ENCODE measurements around the gene CAMK2D.
"Not testable (repeated sequence)": the region's sequence is repeated elsewhere in the genome, so short reads cannot be mapped to it uniquely, and the experiment has no call there.

The CAMK2D gene

DNA sequence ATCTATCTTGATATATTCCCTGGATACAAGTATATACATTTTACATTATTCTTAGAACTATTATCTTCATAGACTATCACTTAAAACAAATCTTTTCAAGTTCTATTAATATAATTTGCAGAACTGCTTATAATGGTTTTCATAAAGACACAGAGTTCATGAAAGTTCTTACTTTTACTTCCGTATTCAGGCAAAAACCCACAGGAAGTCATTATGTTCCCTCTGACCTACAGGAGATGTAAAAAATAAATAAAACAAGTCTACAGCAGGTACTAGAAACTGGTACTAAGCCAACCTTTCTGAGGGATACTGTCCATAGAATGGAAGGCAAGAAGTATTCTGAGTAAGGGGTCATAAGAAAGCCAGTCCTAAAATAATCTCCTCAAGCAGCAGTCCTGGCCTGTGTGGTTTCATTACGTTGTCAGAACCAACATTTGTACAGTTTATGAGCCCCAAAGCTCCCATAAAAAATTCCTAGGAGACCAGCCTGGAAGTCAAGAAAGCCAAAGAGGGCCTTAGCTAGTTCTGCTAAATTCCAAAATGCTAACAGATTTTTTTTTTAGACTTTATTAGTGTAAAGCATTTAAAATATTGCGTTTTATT is 68.6 kb downstream of the CAMK2D start:
- no peak for TF ChIP-seq ZFX (IDR thresholded peaks at IDR 0.05)
- TF ChIP-seq, protein P1, sequence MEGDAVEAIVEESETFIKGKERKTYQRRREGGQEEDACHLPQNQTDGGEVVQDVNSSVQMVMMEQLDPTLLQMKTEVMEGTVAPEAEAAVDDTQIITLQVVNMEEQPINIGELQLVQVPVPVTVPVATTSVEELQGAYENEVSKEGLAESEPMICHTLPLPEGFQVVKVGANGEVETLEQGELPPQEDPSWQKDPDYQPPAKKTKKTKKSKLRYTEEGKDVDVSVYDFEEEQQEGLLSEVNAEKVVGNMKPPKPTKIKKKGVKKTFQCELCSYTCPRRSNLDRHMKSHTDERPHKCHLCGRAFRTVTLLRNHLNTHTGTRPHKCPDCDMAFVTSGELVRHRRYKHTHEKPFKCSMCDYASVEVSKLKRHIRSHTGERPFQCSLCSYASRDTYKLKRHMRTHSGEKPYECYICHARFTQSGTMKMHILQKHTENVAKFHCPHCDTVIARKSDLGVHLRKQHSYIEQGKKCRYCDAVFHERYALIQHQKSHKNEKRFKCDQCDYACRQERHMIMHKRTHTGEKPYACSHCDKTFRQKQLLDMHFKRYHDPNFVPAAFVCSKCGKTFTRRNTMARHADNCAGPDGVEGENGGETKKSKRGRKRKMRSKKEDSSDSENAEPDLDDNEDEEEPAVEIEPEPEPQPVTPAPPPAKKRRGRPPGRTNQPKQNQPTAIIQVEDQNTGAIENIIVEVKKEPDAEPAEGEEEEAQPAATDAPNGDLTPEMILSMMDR (conservative IDR thresholded peaks at IDR 0.05): no peak
- no peak overlapping the region for H3K27ac ChIP-seq

DNA sequence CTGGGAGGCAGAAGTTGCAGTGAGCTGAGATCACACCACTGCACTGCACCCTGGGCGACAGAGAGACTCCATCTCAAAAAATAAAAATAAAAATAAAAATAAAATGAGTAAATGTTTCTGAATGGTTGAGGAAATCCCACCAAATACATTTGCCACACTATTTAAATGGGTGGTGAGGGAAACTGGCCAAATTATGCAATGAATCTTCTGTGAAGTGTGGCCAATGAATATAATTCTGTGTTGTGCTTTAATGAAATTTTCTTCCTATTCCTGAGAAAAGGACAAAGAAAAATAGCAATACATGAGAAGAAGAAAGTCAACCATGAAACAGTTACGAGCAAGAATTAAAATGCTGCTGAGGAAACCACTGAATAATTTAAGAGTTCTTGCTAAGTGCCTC is 69.9 kb downstream of the CAMK2D start:
- H3K27ac ChIP-seq: no peak overlapping the region
- TF ChIP-seq, protein P1 (conservative IDR thresholded peaks at IDR 0.05): no peak
- TF ChIP-seq ZFX (IDR thresholded peaks at IDR 0.05): no peak

DNA sequence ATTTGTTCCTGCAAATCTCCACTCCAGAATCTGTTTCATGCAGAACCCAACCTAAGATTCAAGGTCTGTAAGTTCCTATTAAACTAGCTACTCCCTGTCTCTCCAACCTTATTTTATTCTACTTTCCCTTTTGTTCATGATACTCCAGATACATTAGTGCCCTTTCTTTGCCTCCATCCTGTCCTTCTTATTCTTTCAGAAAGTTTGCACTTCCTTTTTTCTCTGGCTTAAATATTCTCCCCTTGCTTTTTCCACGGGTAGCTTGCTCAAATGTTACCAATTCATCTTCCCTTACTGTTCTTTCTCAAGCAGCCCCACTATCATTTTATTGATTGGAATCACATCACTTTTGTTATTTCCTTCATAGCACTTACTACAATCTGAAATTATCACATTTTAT is 72.1 kb downstream of the CAMK2D start:
- no peak for TF ChIP-seq ZFX (IDR thresholded peaks at IDR 0.05)
- H3K27ac ChIP-seq: no peak overlapping the region

DNA sequence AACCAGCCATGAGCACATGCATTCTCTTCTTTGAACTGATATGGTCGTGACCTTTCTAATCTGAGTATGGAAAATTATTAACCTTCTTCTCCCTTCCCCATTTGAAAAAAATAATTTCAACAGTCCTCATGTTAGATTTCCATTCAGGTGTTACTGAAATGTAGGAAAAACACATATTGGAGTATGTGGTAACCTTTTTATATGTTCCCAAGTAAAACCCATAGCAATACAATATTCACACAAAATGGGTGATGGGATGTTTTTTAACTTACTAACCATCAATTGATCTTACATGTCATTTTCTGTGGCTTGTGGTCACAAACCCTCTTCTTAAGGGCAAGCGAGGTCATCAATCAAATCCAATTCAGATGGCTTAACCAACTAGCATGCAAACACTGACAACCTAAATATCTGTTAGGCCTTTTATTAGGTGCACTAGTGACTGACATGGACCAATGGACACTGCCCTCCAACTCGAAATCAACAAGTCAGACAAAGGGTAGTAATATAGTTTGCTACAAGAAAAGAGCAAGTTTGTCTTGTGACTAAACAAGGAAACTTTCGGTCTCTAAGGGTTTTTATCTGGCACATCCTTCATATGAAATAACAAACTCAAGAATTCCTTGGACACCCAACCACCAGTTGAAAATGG is 74.3 kb downstream of the CAMK2D start:
- TF ChIP-seq, protein P1 (conservative IDR thresholded peaks at IDR 0.05): no peak
- TF ChIP-seq ZFX (IDR thresholded peaks at IDR 0.05): no peak
- no peak overlapping the region for H3K27ac ChIP-seq

DNA sequence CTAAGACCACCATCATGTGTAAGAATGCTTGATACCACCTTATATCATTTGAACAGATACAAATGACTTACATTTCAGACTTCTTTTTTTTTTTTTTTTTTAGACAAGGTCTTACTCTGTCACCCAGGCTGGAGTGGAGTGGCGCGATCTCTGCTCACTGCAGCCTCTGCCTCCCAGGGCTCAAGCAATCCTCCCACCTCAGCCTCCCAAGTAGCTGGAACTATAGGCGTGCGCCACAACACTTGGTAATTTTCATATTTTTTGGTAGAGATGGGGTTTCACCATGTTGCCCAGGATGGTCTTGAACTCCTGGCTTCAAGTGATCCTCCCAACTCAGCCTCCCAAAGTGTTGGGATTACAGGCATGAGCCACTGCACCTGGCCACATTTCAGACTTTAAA is 76.4 kb downstream of the CAMK2D start:
- H3K27ac ChIP-seq: not testable (repeated sequence)

DNA sequence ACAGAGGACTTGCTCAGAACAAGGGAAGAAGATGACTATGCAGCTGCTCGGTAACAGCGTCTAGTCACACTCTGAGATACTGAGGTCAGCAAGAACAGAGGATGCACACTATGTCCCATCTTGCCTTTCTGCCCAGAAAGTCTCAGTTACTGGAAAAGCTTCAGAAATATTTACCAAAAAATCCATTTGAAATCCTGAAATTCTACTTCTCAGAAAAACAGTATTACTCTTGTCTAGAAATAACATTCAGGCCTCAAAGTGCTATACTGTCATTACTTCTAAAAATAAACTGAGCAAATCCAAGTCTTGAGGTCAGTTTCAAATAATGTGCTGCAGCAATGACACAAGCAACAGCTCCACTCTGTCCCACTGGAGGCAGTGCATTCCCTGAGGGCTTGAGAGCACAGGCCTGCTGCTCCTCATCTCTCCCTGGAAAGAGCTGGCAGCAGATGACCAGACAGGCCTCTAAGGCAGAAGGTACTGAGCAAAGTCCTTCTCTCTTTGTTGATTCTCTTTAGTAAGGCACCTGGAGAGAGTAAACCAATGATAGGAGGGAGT is 76.9 kb downstream of the CAMK2D start:
- H3K27ac ChIP-seq: no peak overlapping the region

DNA sequence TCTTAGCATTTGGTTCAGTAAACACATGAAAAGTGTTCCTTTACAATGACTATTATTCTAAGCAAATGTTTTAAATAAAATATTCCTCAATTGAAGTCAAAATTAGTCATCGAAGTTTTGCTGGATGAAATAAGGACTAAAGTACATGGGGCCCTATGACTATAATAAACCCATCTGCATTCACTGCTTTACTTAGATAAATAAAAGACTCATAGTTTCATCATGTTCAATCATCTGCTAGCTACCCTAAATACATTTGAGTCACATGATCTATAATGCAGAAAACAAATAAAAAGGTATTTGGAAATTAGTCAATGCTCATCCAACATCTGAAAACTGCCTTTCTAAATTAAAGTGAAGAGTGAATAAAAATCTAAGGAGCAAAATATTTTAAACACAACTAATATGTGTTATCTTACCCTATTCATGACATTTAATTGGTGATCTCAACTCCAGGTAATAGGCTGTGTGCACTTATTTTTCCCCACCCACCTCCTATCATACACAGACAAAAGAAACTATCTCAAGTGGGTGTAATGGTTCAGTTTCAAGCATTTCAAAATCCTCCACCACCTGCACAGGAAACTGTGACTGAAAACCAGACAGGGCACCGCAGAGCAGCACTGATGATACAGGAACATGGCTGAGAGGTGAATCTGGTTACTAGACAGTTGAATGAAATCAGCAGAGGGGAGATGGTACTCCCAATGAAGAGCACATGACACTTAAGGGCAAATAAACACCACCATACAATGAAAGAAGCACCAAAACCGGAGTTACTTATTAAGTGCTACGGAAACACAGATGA is 78.6 kb downstream of the CAMK2D start:
- TF ChIP-seq ZFX (IDR thresholded peaks at IDR 0.05): no peak
- TF ChIP-seq, protein P1 (conservative IDR thresholded peaks at IDR 0.05): no peak
- no peak overlapping the region for H3K27ac ChIP-seq

More for the DNA sequence above, 76.9 kb downstream of the CAMK2D start:
- TF ChIP-seq, protein P1 (conservative IDR thresholded peaks at IDR 0.05): no peak; the same call in 1 of the 2 replicates
- no peak for TF ChIP-seq ZFX (IDR thresholded peaks at IDR 0.05)

DNA sequence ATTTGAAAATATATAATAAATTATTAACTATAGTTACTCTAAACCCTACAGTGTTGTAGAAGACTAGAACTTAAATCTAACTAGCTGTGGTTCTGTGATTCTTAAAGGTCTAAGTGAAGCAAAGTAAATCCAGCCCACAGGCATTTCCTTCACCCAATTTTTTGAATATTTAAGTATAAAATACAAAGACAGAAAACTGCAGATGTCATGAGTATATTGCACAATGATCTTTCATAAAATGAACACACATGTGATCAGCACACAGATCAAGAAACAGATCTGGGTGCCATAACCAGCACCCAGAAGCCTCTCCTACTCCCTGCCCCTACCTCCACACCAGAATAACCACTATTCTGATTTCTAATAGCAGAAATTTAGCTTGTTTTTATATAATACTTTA is 82.9 kb downstream of the CAMK2D start:
- TF ChIP-seq, protein P1 (conservative IDR thresholded peaks at IDR 0.05): no peak
- no peak for TF ChIP-seq ZFX (IDR thresholded peaks at IDR 0.05)
- no peak overlapping the region for H3K27ac ChIP-seq

Measured in C4-2B (cell line).